GM21360 (cell line): Measurements from ENCODE around the gene PLCB3.

Experiments
- ATAC-seq: cut with Tn5 transposase; IDR thresholded peaks from one replicate; pipeline ENCODE4 v1.9.1; 2021; ENCODE audit warnings: mild to moderate bottlenecking, moderate library complexity; ENCODE audit not compliant: unreplicated experiment

Gene PLCB3

DNA sequence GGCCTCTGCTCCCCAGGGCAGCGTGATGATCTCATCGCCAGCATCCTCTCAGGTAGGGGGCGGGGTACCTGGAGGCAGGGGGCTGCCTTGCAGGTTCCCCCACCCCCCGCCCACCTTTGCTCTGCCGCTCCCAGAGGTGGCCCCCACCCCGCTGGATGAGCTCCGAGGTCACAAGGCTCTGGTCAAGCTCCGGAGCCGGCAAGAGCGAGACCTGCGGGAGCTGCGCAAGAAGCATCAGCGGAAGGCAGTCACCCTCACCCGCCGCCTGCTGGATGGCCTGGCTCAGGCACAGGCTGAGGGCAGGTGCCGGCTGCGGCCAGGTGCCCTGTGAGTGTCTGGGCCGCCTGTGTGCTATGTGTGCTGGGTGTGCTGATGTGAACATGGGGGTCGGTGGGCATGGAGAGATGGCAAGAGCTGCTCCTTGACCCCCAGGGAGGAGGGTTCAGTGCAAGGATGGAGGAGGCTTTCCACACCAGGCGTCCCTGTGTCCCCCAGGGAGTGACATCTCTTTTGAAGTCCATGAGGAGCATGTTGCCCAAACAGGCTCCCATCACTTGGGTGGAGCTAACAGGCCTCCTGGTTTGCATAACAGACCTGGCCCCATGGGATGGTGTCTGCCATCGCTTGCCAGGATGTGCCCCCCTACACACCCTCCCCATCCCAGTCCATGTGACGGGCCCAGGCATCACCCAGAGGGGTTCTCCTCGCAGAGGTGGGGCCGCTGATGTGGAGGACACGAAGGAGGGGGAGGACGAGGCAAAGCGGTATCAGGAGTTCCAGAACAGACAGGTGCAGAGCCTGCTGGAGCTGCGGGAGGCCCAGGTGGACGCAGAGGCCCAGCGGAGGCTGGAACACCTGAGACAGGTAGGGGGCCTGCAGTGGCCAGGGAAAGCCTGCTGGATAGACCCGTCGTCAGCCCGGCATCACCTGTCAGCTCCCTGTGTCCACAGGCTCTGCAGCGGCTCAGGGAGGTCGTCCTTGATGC is 14.1 kb downstream of the PLCB3 start:
- ATAC-seq = no peak

DNA sequence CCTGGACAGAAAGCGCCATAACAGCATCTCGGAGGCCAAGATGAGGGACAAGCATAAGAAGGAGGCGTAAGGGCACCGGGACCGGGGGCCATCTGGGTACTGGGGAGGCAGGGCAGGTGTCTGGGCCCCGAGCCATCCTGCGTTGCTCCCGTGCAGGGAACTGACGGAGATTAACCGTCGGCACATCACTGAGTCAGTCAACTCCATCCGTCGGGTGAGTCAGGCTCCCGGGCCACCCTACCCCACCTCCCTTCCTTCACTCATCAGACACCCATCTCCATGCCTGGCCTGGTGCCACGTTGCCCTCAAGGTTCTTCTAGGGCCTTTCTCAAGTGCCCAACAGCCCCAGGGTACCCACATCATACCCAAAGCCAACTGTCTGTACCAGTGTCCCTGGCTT is 15.0 kb downstream of the PLCB3 start:
- no peak for ATAC-seq

DNA sequence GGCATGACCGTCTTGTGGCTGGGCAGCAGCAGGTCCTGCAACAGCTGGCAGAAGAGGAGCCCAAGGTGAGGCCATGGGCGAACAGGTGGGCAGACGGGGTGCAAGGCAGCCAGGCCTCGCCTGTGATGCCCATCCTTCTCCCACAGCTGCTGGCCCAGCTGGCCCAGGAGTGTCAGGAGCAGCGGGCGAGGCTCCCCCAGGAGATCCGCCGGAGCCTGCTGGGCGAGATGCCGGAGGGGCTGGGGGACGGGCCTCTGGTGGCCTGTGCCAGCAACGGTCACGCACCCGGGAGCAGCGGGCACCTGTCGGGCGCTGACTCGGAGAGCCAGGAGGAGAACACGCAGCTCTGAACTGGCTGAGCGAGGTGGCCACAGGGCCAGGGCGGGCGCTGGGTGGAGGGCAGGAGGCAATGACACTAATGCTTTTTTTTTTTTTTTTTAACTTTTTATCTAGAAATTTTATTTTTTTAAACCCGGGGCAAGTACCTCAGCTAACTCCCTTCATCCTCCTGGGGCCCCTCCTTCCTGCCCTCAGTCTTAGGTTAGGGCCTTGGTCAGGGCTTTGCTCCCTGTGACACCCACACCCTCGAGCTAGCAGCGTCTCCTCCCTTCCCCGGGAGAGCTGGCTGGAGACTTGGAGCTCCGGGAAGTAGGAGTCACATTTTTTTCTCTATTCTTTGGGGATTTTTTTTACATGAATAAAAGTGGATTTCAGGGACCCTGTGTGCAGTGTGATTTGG is 16.0 kb downstream of the PLCB3 start:
- no peak for ATAC-seq

DNA sequence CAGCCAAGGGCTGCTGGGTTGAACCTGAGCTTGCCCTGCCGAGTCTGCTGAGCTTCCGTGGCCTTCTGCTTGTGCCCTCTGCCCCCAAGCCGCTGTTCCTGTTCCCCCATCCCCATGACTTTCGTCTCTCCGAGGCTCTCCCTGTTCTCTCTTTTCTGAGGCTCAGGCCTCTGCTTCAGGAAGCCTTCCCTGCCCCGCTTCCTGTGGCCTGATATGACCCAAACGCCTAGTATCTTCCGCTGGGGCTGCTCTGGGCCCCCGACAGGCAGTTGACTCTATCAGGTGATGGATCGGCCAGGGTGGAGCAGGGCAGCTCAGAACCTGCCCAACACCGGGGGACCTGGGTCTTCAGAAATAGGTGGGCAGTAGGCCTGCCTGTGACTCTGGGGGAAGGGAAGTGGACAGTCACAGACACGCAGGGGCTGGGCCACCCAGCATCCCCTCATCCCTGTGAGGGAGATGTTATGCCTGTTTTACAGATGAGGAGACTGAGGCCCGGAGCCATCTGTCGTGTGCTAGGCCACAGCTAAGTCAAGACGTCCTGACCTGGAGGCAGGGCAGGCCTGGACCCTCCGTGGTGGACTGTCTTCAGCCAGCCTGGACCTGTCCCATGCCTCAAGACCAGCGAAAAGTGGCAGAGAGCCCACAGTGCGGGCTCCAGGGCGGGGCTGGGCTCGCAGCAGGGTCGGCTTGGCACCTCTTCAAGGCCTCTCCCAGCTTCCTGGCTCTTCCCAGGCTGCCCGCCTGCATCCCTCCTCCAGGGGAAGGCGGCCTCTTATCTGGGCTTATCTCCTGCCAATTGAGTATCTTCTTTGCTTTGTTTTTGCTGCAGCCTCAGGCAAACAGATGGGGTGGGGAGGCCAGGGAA is 16.9 kb downstream of the PLCB3 start:
- no peak for ATAC-seq

DNA sequence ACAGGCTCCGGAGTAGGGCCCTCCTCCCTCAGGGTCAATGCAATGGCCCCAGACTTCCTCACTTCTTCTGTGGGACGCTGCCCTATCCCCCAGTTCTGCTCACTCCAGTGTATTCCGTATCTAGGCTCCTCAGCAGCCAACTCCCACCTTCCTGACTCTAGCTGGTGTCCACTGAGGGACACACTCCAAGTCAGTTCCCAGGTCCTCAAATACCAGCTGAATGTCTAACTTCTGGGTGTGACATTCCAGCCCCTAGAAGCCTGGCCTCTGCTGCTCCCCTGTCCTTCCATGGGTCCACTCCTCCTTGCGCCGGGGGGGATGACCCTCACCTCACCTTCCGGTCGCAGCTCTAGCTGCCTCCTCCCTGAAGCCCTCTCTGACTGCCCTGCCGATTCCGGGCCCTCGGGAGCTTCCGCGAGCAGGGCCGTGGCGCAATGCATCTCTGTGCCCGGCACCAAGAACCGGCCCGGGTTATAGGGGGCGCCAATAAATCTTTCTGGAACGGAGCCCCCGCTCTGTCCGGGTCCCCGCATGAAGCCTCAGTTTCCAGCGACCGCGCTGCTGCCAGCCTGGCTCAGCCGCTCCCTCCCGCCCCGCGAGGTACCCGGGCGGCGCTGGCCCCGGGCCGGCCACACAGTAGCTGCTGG is 17.7 kb downstream of the PLCB3 start:
- ATAC-seq = peak; percentile 8

DNA sequence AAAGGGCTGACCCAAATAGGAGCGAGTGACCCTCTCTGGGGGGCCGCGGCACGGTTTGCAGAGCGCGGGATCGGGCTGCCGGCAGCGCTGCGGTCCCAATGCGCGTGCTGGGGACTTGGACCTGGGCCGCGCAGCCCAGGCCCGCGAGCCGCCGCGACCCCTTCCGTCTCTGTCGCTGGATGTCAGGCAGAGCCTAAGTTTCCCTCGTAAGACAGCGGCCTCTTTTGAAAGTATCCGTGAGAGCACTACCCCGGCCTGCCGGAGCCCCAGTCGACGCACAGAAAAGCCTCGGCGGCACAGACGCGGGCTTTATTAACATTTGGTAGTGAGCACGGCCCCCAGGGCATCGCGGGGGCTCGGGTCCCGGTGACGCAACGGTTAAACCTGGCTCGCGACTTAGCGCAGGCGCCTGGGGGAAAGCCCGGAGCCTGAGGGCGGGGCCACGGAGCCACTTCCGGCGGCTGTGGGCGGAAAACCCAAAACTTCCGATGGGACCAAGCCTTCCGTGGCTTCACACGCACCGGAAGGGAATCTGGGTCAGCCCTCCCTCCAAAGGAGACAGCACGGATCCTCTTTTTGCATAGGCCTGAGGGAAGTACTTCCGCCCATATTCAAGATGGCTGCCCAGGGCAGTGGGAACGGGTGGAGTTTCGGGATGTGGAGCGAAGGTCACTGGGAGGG is 18.4 kb downstream of the PLCB3 start:
- ATAC-seq = peak; percentile 51

DNA sequence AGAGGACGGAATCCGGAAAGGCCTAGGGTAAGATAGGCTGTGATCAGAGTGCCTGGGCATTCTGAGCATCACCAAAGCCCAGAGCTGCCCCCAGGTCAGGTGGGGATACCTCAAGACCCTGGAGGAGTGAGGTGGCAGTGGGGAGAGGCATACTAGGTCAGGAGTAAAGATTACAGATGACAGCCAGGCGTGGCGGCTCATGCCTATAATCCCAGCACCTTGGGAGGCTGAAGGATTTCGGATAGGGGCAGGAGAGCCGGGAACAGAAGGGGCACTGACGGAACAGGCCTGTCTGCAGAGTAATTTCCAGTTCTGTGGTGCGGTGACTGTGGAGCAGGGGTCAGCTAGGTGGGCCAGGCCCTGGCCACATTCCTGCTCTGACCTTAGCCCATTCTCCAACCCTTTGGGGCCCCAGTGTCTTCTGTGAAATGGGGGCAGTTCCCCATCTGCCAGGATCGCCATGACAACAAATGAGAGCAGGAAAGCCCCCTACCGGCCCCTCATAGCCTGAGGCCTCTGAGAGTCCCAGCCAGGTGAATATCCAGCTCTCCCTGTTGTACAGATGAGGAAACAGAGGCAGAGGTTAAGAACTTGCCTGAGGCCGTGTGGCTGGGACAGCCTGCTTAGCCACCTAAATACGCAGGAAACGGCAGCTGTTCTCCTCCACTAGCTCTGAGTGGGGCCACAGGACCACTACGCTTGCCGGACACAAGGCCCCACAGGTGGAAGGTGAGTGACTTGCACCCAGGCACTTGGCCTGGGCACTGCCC is 23.9 kb downstream of the PLCB3 start:
- ATAC-seq = no peak

DNA sequence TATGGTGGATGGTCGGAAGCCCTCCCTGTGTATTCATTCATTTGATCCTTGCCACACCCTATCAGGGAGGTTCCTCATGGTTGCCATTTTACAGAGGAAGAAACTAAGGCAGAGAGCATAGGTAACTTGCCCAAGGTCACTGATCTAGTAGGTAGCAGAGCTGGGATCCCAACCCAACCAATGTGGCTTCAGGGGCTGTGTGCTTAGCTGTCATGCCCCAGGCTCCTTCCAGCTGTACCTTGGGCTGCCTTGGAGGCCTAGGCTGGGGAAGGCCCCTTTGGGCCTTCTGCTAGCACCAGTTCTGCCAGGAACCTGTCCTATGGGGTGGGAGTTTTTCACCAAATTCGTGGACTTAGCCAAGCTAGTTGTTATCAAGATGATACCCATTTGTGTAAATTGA is 24.5 kb downstream of the PLCB3 start:
- no peak for ATAC-seq

DNA sequence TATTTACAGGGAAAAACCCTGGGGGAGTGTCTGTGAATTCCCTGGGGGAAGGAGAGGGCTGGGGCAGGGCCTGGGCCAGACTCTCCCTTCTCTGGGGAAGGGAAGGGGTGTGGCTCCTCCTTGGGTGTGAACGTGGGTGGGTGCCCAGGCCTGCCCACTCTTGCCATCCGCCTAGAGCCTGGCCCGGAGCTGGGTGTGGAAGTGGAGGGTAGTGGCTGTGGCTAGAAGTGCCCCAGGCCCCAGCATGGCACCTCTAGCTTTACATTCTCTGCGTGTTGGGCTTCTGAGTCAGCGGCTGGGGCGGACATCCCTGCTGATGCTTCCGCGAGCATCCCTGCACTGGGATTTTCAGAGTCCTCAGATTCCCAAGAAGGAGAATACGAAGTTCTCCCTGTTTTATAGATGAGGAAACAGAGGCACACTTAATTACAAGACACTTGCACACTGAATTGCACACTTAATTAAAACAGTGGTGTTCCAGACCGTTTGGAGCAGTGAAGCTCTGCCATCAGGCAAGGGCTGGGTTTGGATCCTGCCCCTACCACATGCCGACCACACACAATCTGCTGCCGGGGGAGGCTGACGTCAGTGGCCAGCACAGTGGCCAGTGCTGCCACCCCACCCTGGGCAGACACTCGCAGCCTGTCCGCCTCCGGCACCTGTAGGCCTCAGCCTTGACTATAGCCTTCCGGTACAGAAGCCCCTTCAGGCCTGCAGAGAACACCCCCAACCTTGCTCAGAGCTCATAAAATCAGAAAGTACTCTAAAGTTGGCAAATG is 25.5 kb downstream of the PLCB3 start:
- ATAC-seq = no peak

DNA sequence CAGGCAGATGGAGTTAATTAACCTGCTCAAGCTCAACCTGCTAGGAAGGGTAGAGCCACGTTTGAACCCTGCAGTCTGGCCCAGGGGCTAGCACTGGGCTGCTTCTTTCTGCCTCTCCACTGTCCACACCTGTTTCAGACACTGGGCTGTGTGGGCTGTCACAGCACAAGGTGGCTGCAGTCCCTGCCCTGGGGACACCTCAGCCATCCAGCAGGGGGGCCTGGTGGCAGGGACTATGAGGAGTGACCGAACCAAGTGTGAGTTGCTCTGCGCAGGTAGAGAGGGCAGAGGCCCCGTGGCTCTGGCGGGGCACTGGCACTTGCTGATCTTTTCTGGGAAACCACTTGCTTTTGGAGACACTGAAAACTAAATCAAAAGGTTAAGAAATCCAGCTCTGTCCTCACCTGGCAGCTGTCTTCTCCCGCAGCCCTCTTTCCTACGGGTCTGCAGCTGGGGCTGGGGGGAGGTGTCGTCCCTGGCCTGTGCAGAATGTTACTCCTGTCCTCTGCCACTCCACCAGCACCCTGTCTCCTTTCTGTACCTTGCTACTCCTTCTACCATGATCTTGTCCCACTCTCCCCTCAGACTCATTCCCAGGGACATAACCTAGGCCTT is 27.4 kb downstream of the PLCB3 start:
- no peak for ATAC-seq

DNA sequence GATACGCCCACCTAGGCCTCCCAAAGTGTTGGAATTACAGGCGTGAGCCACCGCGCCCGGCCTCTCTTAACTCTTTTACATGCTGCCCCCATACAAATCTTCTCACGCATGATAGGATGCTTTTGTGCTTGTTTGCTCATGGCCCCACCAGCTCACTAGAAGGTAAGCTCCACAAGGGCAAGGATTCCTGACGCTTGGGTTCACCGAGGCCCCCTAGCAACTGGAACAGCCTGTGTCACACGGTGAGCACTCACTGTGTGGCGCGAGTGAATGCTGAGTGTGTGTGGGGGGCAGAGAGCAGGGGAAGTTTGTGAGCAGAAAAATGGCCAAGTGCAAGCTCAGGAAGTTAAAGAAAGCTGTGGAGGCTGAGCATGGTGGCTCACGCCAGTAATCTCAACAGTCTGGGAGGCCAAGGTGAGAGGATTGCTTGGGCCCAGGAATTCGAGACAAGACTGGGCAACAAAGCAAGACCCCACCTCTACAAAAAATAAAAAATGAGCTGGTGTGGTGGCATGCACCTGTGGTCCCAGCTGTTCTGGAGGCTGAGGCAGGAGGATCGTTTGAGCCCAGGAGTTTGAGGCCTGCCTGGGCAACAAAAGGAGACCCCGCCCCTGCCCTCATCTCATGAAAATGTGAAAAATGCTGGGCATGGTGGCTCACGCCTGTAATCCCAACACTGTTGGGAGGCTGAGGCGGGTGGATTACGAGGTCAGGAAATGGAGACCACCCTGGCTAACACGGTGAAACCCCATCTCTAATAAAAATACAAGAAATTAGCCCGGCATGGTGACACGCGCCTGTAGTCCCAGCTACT is 30.8 kb downstream of the PLCB3 start:
- ATAC-seq = no peak

DNA sequence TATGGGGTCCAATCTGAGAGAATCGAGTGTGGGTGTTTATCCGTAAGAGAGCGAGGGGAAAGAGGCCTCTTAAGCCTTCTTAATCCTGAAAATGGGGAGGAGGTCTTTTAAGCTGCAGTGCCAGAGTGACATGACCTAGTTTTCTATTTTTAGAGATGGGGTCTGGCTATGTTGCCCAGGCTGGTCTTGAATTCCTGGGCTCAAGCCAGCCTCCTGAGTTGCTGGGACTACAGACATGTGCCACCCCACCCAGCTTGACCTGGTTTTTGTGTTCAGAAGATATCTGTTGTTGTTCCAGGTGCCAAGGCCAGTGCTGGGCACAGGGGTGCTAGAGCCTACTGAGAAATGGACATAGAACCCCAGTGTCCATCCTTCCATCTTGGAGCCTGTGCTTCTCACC is 31.8 kb downstream of the PLCB3 start:
- ATAC-seq = no peak

DNA sequence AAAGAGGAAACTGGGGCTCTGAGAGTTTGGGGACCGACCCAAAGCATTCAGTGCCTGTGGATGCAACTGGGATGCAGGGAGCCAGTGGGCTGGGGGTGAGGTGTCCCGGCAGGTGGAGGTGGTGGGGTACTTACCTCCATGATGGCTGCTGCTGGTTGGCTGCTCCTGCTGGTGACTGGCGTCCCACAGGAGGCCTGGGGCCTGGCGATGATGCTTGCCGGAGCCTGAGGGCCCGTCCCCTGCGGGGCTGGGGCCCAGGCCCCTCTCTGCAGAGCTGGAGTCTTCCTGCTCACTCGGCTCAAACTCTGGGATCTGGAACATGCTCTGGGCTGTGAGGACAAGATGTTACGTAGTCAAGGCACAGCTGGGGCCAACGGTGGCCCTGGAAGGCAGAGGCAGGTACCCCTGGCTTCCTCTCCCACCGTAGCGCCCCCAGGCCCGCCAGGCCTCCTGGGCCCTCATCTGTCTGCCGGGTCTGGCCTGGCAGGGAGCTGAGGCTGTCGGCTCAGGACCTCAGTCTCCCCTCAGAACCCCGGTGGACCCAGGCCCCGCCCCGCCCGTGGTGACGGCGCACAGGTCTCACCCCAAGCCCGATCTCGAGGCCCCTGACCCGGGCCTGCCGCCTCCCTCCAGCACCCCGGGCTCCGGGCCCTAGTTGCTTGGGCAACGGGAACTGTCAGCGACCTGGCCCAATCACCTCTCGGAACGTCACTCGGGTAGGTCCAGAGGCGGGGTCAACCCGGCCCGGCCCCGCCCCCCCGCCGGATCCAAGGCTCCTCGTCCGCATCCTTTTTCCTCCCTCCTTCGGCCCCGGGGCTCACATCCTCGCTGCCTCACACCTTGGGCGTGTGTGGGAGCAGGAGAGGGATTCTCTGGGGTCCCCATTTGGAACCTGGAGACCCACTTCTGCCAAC is 33.0 kb downstream of the PLCB3 start, which contains the start of gene BAD:
BAD (minus strand) TSS at position 618 of the 914 bp plus-strand sequence; CDS start at position 321, 297 bp downstream.
- ATAC-seq = peak; percentile 63

DNA sequence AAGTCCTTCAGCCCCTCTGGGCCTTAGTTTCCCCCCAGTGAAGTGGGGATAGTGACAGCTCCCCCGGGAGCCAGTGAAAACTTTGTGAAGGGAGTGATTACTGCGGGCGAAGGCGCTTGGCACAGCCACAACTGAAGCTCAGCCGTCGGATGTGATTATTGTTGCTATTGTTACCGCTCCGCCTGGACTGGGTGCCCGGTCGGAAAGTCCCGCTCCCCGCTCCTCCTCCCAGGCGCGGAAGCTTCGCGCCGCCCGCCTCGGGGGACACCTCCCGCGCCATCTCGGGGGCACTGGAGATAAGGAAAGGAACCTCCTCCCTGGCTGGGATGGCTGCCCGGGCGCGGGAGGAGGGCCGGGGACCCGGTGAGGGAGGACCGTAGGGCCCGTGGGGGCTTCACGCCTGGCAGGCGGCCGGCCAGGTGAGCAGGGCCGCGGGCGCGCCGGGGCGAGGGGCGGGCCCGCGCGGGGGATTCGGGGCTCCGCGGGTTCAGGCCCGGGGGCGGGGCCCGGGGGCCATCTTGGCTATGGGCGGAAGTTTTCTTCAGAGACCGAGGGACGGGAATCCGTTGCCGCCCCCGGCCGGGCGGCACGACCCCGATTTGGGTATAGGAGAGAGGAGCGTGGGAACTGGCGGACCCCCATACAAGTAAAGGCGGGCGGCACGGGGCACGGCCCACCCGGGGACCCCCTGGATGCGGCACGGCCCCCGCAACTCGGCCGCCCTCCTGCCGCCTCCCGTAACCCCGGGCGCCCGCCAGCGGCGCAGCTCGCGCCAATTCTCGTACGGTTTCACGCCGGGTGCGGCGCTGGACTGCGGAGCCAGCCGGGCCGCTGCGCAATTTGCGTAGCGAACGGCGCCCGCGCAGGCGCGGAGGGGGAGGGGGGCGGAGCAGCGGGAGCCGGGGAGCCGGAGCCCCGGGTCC is 33.9 kb downstream of the PLCB3 start, which contains the start of gene GPR137:
GPR137 (plus strand) TSS at position 887 of the 923 bp plus-strand sequence. CDS start 677 bp downstream, outside the sequence.
- peak; percentile 50 for ATAC-seq
